ENCODE results near the gene GABARAPL1. TPM values are rescaled to one million over a fixed set of nuclear protein-coding genes. Genes with fewer than 3 reads are reported as not detected.
"Not testable (repeated sequence)": the region's sequence is repeated elsewhere in the genome, so short reads cannot be mapped to it uniquely, and the experiment has no call there.

Gene GABARAPL1
- total RNA-seq, 1 donor from 2014 or later = 119 TPM

DNA sequence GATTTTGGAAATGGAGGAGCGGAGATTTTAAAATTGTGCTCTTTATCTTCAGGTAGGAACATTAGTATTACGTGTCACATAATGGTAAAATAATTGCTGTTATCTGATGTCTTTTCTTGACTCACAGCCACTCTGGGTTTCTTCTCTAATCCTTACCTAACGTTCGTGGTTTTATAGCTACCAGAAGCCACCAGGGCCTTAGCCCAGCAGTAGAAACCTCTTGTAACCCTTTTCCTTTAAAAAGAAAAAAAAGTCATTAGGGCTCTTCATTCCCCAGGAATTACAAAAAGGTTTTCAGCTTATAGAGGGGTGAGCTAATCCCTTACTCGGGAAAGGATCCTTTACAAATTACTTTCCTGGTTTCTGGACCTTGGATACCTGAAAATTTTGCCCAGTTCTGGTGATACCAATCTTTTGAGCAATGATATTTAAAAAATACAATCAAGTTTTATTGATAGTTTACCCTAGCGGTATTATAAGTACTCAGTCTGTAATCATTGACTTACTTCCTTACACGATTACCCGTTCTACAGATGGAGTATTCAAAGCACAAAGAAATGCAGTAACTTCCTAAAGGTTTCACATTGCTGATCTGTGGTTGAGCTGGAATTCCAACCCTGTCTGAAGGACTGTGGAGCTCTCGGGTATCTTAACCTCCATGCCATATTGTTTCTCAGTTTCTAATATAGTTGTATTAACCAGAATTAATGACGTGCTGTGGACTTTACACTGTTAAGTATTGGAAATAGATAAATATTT lies 1.6 kb downstream of the GABARAPL1 start:
- Histone ChIP-seq H3K79me2 (ENCODE audit: insufficient read depth, low read length) (peaks cover 41% of the 10 kb centered on the region), H3K4me1 (ENCODE audit: insufficient read depth, low read length) (peaks cover 7% of the 10 kb centered on the region), H3K9ac (ENCODE audit: low read length) (peak overlapping the region; percentile 99), H4K20me1 (ENCODE audit: insufficient read depth, low read length) (peaks cover 20% of the 10 kb centered on the region), H3K4me3 (ENCODE audit: insufficient read depth, low read depth, low read length) (peak overlapping the region; percentile 92), H3K36me3 (ENCODE audit: insufficient read depth, low read length) (no peaks in the 10 kb centered on the region), H3K27me3 (ENCODE audit: insufficient read depth, low read length) (no peaks in the 10 kb centered on the region), H2AFZ (ENCODE audit: low read depth, low read length) (no peak overlapping the region), H3K27ac (ENCODE audit: low read depth, low read length) (peak overlapping the region; percentile 99), H3K9me3 (ENCODE audit: insufficient read depth, low read depth, low read length) (no peaks in the 10 kb centered on the region), H3K4me2 (ENCODE audit: low read length) (peak overlapping the region; percentile 96)
- no peaks in the 10 kb centered on the region for H3K9me3 Mint-ChIP-seq (ENCODE audit: unreplicated experiment)
- H3K36me3 Mint-ChIP-seq (ENCODE audit: low read depth, unreplicated experiment) = peaks cover 2% of the 10 kb centered on the region
- H3K4me3 Mint-ChIP-seq (ENCODE audit: unreplicated experiment) = peak overlapping the region; percentile 97
- H3K4me1 Mint-ChIP-seq (ENCODE audit: low read depth, unreplicated experiment) = peaks cover 7% of the 10 kb centered on the region
- FAIRE-seq (no peak), DNase-seq (ENCODE audit: low read depth) (peak; percentile 83)
- TF ChIP-seq CTCF (IDR thresholded peaks at IDR 0.05; ENCODE audit: insufficient read depth, low read depth, low read length) = no peak
- TF ChIP-seq EZH2 (IDR thresholded peaks at IDR 0.05; ENCODE audit: insufficient read depth, low read length) = no peak
- H3K27me3 Mint-ChIP-seq (ENCODE audit: low read depth, unreplicated experiment) = no peaks in the 10 kb centered on the region
- H3K27ac Mint-ChIP-seq (ENCODE audit: unreplicated experiment) = peak overlapping the region; percentile 100

DNA sequence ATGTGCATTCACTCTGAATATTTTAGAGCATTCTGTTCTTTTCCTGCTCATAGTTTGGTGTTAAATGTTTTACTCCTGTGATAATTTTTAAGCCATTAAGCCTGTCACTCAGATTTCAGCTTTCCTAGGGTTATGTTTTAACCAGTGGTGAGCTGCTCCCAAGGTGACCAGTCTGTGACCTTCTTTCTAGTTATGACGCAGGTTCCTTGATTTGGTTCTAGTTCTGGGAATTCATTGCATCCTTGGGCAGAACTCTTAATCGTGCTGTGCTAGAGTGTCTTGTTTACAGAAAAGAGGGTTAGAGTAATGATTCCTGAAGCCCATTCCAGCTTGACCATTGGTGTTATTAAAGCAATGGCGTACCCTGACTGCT lies 2.2 kb downstream of the GABARAPL1 start:
- Histone ChIP-seq H3K27me3 (ENCODE audit: insufficient read depth, low read length) (no peaks in the 10 kb centered on the region), H3K9ac (ENCODE audit: low read length) (peak overlapping the region; percentile 99), H3K4me1 (ENCODE audit: insufficient read depth, low read length) (peaks cover 7% of the 10 kb centered on the region), H3K4me2 (ENCODE audit: low read length) (peak overlapping the region; percentile 96), H3K36me3 (ENCODE audit: insufficient read depth, low read length) (peaks cover 3% of the 10 kb centered on the region), H4K20me1 (ENCODE audit: insufficient read depth, low read length) (peaks cover 23% of the 10 kb centered on the region), H3K4me3 (ENCODE audit: insufficient read depth, low read depth, low read length) (peak overlapping the region; percentile 92), H3K9me3 (ENCODE audit: insufficient read depth, low read depth, low read length) (no peaks in the 10 kb centered on the region), H2AFZ (ENCODE audit: low read depth, low read length) (no peak overlapping the region), H3K27ac (ENCODE audit: low read depth, low read length) (peak overlapping the region; percentile 99), H3K79me2 (ENCODE audit: insufficient read depth, low read length) (peaks cover 41% of the 10 kb centered on the region)
- H3K36me3 Mint-ChIP-seq (ENCODE audit: low read depth, unreplicated experiment) = peaks cover 2% of the 10 kb centered on the region
- H3K4me1 Mint-ChIP-seq (ENCODE audit: low read depth, unreplicated experiment) = peaks cover 7% of the 10 kb centered on the region
- H3K27me3 Mint-ChIP-seq (ENCODE audit: low read depth, unreplicated experiment) = no peaks in the 10 kb centered on the region
- H3K4me3 Mint-ChIP-seq (ENCODE audit: unreplicated experiment) = peak overlapping the region; percentile 97
- DNase-seq (ENCODE audit: low read depth) (peak; percentile 50), FAIRE-seq (no peak)
- H3K27ac Mint-ChIP-seq (ENCODE audit: unreplicated experiment) = peak overlapping the region; percentile 100
- TF ChIP-seq EZH2 (IDR thresholded peaks at IDR 0.05; ENCODE audit: insufficient read depth, low read length) = no peak
- no peak for TF ChIP-seq CTCF (IDR thresholded peaks at IDR 0.05; ENCODE audit: insufficient read depth, low read depth, low read length)
- no peaks in the 10 kb centered on the region for H3K9me3 Mint-ChIP-seq (ENCODE audit: unreplicated experiment)

- Histone ChIP-seq H3K79me2 (ENCODE audit: insufficient read depth, low read length) (peaks cover 41% of the 10 kb centered on the region), H3K27ac (ENCODE audit: low read depth, low read length) (no peak overlapping the region), H3K4me3 (ENCODE audit: insufficient read depth, low read depth, low read length) (peak overlapping the region; percentile 92), H3K27me3 (ENCODE audit: insufficient read depth, low read length) (no peaks in the 10 kb centered on the region), H3K9ac (ENCODE audit: low read length) (no peak overlapping the region), H2AFZ (ENCODE audit: low read depth, low read length) (no peak overlapping the region), H3K36me3 (ENCODE audit: insufficient read depth, low read length) (peaks cover 8% of the 10 kb centered on the region), H3K4me2 (ENCODE audit: low read length) (peak overlapping the region; percentile 96), H3K4me1 (ENCODE audit: insufficient read depth, low read length) (peaks cover 7% of the 10 kb centered on the region), H3K9me3 (ENCODE audit: insufficient read depth, low read depth, low read length) (no peaks in the 10 kb centered on the region), H4K20me1 (ENCODE audit: insufficient read depth, low read length) (peaks cover 27% of the 10 kb centered on the region)
- peaks cover 7% of the 10 kb centered on the region for H3K4me1 Mint-ChIP-seq (ENCODE audit: low read depth, unreplicated experiment)
- TF ChIP-seq CTCF (IDR thresholded peaks at IDR 0.05; ENCODE audit: insufficient read depth, low read depth, low read length) (no peak), EZH2 (IDR thresholded peaks at IDR 0.05; ENCODE audit: insufficient read depth, low read length) (no peak)
- H3K27ac Mint-ChIP-seq (ENCODE audit: unreplicated experiment) = peak overlapping the region; percentile 100
- FAIRE-seq = no peak
- H3K27me3 Mint-ChIP-seq (ENCODE audit: low read depth, unreplicated experiment) = no peaks in the 10 kb centered on the region
- no peaks in the 10 kb centered on the region for H3K9me3 Mint-ChIP-seq (ENCODE audit: unreplicated experiment)
- peaks cover 5% of the 10 kb centered on the region for H3K36me3 Mint-ChIP-seq (ENCODE audit: low read depth, unreplicated experiment)
- no peak for DNase-seq (ENCODE audit: low read depth)
- peak overlapping the region; percentile 97 for H3K4me3 Mint-ChIP-seq (ENCODE audit: unreplicated experiment)
Measured at GRCh38 chr12:10215436-10215835, 2.8 kb downstream of the GABARAPL1 start.

DNA sequence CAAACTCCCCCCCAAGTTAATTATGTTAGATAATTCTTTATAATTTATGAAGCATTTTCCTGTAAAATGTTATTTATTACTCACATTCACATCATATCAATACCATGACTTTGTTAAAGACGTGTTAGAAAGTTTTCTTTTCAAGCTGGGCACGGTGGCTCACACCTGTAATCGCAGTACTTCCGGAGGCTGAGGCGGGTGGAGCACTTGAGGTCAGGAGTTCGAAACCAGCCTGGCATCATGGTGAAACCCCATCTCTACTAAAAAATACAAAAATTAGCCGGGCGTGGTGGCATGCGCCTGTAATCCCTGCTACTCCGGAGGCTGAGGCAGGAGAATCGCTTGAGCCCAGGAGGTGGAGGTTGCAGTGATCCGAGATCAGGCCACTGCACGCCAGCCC lies 3.3 kb downstream of the GABARAPL1 start:
- not testable (repeated sequence) for H3K27me3 Mint-ChIP-seq (ENCODE audit: low read depth, unreplicated experiment); H3K4me1 Mint-ChIP-seq (ENCODE audit: low read depth, unreplicated experiment); H2AFZ ChIP-seq (ENCODE audit: low read depth, low read length); H3K9ac ChIP-seq (ENCODE audit: low read length); H3K27ac ChIP-seq (ENCODE audit: low read depth, low read length); FAIRE-seq; H3K27me3 ChIP-seq (ENCODE audit: insufficient read depth, low read length); H3K9me3 Mint-ChIP-seq (ENCODE audit: unreplicated experiment); H3K27ac Mint-ChIP-seq (ENCODE audit: unreplicated experiment); DNase-seq (ENCODE audit: low read depth); H3K4me1 ChIP-seq (ENCODE audit: insufficient read depth, low read length); H3K4me3 ChIP-seq (ENCODE audit: insufficient read depth, low read depth, low read length); H3K9me3 ChIP-seq (ENCODE audit: insufficient read depth, low read depth, low read length); H3K4me2 ChIP-seq (ENCODE audit: low read length); H3K36me3 Mint-ChIP-seq (ENCODE audit: low read depth, unreplicated experiment)
- H3K36me3 ChIP-seq (ENCODE audit: insufficient read depth, low read length) = peaks cover 12% of the 10 kb centered on the region
- peak overlapping the region; percentile 97 for H3K4me3 Mint-ChIP-seq (ENCODE audit: unreplicated experiment)
- peaks cover 31% of the 10 kb centered on the region for H4K20me1 ChIP-seq (ENCODE audit: insufficient read depth, low read length)
- H3K79me2 ChIP-seq (ENCODE audit: insufficient read depth, low read length) = peaks cover 41% of the 10 kb centered on the region
